GM18858 (cell line): ENCODE data around the gene CBS.
"Not testable (repeated sequence)": the region's sequence is repeated elsewhere in the genome, so short reads cannot be mapped to it uniquely, and the experiment has no call there.

Experiments
- ATAC-seq: cut with Tn5 transposase; IDR thresholded peaks from one replicate; pipeline ENCODE4 v1.9.1; 2021; ENCODE audit not compliant: unreplicated experiment

Gene CBS

DNA sequence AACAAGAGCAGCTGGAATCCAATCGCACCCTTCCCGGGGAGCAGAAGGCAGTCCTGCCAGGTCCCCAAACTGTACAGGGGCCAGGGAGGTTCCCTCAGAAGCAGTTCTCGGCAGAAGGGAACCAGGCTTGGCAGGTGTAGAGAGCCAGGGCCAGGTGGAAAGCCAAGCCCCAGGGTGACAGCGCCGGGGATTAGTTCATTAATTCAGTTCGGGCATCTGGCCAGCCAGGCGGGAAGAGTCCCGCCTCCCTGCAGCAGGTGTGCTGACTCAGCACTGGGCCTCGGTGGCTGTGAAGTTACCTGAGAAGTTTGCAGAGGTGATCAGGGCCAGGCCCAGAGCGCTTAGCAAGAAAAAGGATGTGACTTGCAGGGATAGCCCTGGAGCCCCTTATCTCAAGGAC is 6.0 kb downstream of the CBS start:
- not testable (repeated sequence) for ATAC-seq

DNA sequence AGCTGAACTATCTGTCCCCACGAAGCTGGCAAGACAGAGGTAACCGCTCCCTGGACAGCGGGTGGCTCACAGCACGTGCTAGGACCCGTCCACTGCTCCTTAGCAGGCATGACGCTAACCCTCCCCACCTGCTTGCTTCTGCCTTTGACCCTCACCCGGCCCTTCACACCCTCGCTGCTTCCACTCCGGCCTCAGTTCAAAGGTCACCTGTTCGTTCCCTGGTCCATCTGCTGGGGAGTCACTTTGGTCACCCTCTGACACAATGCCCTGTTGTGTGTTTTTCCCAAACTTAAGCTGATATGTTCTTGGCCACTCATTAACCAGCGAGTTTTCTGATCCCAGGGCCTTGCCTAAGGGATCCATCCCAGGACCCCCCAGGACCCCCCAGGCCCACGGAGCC is 7.6 kb downstream of the CBS start:
- not testable (repeated sequence) for ATAC-seq

DNA sequence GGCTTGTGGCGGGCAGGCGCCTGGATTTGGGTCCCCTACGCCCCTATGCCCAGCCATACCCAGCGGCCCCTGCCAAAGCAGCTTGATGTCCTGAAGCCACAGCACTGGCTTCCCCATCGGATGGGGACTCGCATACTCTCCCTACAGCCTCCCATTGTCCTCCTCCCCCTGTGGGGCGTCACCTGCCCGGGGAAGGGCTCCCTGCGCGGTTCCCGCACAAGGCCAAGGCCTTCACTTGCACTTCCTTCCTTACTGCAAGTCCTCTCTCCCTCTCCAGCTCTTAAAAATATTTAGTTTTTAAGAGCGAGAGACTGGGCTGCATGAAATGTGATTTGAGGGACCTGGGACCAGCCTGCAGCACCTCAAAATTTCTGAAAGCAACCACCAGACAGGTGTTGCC is 8.9 kb downstream of the CBS start:
- not testable (repeated sequence) for ATAC-seq

DNA sequence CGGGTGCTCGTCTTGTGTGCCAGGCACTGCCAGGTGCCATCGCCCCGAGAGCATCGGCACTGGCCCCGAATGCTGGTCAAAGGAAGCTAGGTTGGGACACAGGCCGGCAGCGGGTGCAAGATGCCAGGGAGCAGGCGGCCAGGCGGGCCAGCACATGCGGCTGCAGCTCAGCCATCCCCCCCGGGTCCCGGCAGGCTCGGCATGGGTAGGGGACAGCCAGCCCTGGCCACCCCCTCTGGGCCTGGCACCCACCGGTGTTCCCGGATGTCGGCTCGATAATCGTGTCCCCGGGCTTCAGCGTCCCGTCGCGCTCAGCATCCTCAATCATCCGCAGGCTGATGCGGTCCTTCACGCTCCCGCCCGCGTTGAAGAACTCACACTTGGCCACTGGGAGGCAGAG is 9.6 kb downstream of the CBS start:
- not testable (repeated sequence) for ATAC-seq

DNA sequence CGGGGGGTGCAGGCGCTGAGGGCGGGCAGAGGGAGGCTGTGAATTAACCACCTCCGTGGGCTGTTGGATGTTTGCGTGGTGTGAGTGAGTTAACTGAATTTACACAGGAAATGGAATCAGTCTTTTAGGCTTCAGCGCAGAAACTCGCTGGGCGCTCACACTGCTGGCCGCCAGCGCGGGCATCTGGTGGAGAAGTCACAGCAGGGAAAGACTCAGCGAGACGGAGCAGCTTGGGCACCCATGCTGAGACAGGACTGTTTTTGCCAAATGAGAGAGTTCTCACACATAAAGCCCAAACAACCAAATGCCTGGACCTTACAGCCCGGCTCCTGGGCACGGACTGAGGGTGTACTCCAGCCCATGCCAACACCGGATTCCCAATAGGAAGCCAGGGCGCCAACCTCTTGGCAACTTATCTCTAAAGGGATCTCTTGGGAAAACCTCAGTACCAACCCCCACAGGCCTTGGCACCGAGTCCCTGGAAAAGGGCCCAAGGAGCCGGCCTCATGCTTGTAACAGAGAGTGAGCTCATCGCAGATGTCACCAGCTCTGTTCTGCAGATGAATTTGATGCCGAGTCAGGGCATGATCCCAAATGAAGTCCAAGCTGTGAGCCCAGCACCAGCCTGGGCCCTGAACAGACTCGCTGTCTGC is 11.2 kb downstream of the CBS start:
- ATAC-seq = not testable (repeated sequence)

DNA sequence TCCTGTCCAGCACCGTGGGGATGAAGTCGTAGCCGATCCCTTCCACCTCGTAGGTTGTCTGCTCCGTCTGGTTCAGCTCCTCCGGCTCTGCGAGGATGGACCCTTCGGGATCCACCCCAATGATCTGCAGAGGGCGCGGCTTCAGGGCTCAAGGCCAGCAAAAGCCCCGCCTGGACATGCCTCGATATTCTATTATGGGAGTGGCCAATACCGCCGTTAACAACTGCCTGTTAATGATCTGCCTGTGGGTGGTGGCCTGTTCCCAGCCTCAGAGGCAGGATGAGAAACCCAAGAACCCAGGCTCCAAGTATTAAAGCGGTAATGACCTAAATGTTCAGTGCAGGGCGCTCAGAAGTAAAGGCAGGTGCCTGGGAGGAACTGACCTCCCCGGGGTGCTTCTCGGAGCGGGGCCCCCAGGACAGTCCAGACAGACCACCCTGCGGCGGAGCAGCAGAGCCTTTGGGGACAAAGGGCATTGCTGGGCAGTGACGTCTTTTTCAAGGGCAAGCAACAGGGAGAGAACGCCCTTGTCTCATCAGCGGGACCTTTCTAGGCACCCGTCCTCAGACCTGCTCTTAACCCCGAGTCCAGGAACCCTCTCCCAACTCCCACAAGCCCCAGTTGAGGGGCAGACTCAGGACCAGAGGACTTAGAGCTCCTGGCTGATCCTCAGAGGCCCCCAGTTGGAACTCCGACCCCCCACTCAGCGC is 12.5 kb downstream of the CBS start:
- ATAC-seq = not testable (repeated sequence)

DNA sequence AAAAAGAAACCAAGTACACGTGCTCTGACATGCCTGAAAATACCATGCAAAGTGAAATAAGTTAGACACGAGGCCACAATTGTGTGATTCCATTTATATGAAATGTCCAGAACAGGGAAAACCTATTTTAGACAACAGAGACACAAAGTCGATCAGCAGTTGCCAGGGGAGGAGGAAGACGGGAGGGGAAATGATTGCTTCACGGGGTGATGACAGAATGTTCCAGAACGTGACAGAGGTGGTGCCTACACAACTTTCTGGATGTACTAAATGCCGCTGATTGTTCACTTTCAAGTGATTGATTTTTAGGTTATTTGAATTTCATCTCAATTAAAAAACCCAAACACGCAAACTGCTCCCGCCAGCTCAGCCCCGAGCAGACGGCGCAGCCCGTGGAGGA is 22.5 kb downstream of the CBS start:
- not testable (repeated sequence) for ATAC-seq

DNA sequence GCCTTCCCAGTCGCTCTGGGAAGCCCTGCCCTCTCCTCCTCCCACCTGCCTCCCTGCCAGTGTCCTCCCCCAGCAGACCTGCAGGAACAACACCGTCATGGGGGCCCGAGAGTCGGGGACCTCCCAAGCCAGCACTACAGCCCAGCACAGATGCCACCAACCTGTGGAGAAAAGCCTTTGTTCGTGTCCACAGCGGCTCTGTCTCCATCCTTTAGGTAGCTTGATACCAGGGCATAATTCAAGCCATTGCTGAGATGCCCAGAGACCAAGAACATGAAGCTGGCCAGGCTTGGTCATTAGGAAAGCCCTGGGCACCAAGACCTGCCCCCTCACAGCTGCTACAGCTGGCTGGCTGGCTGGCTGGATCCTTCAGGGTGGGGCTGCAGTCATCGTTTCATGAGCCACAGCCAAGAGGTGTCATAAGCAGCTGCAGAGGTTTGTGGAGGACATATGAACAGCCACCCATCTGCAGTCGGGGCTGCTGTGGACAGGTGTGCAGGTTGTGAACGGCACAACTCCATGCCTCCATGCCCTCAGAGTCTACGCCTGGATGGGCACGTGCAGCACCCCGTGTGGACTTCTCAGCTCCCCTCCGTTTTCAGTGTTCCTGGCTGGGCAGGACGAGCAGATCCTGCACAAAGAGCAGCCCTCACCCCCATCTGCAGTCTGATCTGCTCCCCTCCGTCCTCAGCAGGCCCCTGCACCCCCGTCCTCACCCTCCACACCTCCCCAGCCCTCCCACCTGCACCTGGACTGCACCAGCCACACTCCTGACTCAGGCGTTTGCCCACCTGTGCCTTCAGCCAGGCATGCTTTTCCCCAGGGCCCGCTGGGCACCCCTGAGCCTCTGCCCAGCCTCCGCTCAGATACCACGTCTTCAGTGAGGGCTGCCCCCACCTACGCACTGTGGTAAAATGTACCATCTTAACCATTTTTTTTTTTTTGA is 29.5 kb downstream of the CBS start:
- not testable (repeated sequence) for ATAC-seq

DNA sequence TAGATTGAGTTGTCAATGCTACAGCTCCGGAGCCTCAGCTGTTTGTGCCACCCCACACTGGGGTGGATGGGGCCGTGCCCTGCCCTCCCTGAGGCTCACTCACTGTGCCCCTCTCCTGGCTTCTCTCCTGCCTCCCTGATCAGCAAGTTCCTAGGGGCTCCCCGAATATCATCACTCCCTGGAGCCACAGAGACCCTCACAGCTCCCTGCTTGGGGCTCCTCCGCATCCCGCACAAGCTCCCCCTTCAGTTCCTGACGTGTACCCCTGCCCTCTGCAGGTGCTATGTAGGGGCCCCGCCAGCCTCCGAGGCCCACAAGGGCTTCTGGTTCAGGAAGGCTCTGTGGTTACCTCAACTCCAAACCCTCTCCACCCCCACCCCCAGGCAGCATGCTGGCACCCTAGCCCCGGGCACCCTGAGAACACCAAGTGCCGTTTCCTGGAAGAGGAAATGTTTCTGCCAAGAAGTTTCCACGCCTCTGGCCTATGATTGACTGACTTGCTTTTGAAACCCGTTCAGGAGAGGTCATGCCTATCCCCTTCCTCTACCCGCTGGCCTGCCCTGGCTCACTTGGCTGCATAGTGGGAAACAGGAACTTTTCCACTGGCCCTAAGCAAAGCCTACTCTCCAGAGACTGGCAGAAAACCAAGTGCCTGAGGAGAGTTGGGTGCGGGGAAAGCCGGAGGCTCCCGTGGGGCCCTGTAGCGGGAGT is 30.3 kb downstream of the CBS start:
- not testable (repeated sequence) for ATAC-seq

DNA sequence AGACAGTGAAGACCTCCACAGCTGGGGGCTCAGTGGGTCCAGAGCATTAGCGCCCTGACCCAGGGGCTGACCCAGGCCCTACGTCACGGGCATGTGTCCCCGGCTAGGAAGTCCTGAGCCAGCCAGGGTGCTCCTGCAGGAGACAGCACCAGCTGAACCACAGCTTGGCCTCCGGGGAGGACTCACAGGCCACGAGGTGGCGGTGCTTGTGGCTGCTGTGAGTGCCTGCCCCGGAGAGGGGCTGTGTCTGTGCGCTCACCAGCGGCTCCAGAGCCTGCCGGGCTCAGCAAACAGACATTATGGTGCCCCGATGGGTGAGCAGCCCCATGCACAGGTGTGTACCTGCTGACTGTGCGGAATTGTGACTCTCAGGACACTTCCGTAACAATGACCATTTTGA is 31.1 kb downstream of the CBS start:
- not testable (repeated sequence) for ATAC-seq

DNA sequence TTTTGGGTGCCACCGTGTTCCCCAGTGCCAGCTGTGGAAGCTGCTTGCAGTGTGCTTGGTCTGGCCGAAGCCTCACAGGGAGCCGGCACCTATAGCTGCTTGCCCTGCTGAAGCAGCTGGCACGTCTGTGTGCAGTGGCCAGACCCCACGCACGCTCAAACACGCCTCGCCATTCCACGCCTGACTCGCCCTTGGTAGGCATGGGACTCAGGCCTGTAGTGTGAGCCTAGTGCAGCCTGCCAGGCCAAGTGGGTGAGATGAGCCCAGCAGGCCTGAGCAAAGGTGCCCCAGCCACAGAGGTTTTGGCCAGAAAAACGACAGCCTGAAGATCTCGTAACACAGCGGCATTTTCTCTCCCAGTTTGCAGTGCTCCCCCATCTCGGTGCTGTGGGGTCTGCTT is 32.3 kb downstream of the CBS start:
- not testable (repeated sequence) for ATAC-seq

DNA sequence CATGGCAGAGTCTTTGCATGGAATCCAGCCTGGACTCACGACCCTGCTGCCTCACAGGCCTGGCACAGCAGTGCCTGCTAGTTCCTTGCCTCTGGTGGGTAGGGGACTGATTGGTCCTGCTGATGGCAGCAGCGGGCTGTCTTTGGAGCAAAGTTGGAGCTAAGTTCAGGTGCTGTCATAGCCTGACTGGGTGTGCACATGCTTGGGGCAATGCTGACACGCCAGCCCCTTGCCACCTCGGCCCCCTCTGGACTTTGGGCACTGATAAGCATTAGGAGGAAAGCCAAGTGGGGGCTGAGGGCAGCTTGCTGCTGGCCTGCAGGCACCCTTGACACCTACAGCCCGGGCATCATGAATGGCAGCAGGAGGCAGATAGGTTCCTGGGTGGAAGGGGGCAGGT is 33.5 kb downstream of the CBS start:
- ATAC-seq = not testable (repeated sequence)

DNA sequence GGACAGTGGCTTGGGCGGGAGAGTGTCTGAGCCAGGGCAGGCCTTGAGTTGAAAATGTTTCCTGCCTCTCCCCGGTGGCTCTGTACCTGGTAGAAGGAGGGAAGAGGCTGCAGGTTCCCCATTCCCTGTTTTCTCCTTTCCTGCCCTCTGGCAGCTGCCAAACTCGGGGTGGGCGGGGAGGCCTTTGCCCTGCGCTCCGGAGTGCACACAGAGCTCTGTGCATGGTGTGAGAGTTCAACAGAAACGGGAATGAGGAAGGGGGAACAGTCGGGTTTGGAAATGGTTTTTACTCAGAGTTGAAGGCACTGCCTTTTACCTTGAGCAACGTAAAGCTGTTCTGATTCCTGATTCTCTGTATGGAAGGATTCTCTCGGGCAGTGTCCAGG is 37.0 kb downstream of the CBS start:
- not testable (repeated sequence) for ATAC-seq

DNA sequence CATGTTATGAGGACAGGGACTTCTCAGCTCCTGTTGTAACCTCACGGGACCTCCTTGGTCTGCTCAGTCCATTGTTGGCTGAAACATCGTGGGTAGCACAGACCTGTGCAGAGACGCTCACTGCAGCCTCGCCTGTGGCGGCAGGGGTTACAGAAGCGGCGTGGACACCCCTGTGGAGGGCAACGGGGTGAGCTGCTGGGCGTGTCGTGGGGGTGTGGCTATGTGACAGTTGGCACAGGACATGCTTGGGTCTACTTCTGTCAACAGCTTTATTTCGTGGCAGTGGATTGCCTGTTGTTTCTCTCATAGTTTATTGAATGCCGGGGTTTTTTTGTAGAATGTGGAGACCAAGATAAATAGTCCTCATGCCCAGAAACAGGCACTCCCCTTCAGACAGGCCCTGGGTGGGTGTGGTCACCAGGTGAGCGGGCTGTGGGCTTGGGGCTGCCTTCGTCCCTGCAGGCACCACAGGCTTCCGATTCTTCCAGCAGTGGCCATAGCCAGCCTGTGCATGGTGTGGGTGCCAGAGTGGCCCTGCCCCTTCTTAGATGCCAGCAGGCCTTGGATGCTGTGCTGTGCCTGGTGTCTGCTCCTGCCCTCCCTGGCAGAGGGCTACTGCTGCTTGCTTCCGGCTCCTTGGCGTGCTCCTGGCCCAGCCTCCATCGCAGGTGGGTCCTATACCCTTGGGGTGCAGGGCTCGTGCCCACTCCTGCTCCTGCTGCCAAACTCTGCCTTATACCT is 37.5 kb downstream of the CBS start:
- not testable (repeated sequence) for ATAC-seq

DNA sequence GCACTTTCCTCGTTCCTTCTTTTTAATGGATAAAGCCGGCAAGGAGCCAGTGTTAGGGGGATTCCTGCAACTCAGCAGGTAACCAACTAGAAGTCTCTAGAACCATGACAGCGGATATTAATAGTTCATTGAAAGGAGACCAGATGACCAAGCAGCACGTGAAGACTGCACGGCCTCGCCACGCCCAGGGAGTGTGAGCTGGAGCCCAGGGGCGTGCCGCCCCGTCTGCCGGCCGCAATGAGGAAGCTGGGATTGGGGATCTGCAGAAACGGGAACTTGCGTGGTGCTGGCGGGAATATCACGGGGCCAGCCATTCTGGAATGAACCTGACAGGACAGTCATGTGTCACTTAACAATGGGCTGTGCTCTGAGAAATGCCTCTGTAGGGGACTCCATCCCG is 38.7 kb downstream of the CBS start:
- not testable (repeated sequence) for ATAC-seq

DNA sequence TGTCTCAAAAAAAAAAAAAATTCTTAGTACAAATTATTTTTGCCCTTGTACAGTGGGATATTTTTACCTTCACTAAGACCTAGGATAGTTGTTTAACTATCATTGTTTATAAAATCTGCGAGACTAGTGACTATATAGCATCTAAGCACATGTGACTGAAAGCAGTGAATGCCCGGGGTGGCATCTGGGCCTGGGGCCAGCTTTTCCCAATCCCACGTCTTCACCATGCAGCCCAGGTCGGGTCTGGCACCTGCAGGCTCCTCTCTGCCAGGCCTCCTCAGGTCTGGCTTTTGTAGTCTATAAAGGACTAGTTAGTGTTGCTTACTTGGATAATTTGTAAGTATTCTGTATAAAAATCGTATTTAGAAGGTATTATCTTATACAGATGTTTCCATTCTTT is 40.8 kb downstream of the CBS start:
- no peak for ATAC-seq

DNA sequence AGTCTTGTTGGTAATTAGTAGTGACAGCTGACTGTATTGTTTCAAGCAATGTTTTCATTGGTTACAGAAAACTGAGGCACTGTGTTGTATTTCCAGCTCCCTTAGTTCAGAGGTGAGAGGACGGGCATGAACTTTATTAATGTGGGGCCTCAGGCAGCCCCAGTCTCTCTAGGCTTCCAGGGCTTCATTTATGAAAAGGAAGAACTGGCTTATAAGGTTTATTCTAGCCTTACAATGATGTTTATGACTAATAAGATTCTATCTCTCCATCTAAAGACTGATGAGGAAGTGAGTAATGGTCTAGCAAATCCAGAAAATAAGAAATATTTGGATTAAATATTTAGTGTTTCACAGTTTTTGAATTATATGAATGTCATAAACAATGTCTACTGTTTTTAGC is 41.5 kb downstream of the CBS start:
- ATAC-seq = no peak

DNA sequence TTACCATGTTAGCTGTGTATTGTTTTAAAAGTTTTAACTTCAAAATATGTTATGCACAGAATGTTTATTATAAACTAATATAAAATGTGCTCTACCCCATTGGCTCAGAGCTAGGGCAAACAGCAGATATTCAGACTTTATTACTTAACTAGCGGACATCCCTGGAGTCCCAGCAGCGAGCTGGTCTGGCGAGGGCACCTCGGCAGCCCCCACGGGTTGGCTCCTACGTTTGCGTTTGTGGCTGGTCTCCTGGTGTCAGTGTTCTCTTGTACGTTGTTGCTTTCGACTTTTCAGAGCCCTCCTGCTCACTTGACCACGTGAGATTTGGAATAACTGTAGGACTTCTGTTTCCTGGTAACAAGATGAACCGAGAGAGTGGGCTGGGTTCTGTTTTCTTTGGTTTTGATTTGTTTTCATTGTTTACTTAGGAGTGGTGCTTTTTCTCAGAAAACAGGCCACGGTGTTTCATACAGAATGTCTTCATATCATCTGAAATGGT is 44.5 kb downstream of the CBS start:
- ATAC-seq = no peak

DNA sequence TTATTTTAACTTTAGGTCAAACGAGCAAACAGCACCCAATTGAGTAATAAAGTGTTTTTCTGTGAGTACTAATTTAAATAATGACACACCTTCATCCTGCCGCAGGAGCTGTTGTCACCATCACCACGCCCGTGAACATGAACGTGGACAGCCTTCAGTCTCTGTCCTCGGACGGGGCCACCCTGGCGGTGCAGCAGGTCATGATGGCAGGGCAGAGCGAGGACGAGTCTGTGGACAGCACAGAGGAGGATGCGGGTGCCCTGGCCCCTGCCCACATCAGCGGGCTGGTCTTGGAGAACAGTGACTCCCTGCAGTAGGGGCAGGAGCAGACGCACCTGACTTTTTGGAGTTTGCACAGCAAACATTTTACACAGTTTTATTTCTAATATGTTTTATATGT is 45.9 kb downstream of the CBS start:
- ATAC-seq = no peak
